ENCODE results near the gene NFIB.

Gene NFIB

GRCh38 chr9:14313951-14314423 lies at the start of gene NFIB:
Gene NFIB, minus strand, starts transcription at chr9:14314141. Its CDS starts 630 bp downstream, at chr9:14313511.
- no peak for DNase-seq

GRCh38 chr9:14362175-14362574 lies 48.2 kb upstream of the NFIB start:
- DNase-seq, result no peak

DNA sequence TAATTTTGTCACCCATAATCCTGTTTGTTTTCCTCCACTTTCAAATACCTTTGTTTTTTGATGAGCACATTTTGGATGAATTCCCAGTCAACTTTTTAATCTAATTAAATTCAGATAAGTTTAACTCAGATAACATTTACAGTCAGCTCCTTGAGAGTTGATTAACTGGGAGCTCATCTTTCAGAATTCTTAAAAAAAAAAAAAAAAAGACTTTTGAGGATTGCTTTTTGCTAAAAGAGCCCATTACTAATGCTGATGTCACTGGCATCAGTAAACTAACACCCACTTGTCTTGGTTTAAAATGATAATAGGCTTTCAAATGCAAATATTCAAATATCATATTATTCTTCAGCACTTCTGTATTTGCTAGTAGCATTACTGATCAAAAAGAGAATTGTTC lies 47.1 kb upstream of the NFIB start:
- DNase-seq, result no peak

DNA sequence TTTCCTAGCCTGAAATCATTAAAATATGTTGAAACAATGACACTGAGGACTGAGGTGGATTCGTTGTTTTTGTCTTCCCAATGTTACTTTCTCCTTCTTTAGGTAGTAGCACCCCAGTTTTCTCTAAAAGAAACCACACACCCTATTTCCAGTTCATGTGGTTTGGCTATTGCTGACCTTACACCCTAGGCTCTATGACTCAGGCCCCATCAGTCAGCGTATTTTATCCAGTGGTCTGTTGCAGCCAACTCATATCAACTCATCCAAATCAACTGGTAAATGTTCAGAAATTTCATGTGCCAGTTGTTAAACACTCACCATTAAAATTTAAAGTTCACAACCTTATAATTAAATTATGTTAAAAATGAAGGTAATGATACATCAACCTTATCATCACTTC lies 44.6 kb upstream of the NFIB start:
- DNase-seq, result no peak

DNA sequence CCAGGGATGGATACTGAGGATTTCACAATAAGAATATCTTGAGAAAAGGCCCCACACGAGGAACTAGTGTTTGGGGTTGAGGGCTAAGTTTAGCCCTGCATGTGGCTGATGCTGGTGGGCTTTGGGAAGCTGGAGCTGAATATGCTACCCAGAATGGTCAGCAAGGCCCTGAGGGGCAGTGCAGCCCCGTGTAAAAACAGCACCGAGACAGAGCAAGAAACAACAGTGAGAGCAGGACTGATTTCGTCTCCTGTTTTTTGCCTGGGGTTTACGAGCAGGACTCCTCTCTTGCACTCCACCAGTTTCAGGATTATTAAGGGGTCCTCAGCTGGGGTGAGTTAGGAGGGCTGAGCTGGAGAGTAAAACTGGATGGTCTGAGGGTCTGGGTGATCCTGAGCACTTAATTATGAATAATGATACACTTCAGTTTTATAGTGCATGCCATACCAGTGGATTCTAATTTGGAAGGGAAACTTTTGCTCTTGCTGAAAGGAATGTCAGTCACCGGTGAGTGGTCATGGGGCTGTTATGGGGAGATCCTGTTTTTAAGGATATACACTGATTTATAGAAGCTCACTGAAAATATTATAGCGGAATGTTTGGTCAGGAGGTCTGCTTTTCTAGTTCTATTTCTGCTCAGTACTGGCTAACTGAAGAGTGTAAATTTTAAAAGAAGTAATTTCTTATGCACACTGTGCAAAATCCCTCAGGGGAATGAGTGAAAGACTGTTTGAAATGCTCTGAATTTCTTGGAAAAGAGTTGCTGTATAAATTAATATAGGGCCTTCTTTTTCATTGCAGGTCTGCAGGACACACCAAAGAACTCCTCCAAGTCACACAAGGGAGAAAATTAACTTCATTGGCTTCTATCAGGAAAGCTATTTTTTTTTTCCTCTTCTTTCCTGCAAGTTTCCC lies 42.7 kb upstream of the NFIB start:
- DNase-seq, result no peak

- no peak for DNase-seq
Observed at GRCh38 chr9:14354201-14354600, 40.3 kb upstream of the NFIB start.

GRCh38 chr9:14353222-14354056 lies 39.5 kb upstream of the NFIB start:
- peak; percentile 58 for DNase-seq

GRCh38 chr9:14352503-14352902 lies 38.6 kb upstream of the NFIB start:
- DNase-seq, result no peak

GRCh38 chr9:14351221-14351836 lies 37.4 kb upstream of the NFIB start:
- no peak for DNase-seq

GRCh38 chr9:14350754-14351153 lies 36.8 kb upstream of the NFIB start:
- no peak for DNase-seq

DNA sequence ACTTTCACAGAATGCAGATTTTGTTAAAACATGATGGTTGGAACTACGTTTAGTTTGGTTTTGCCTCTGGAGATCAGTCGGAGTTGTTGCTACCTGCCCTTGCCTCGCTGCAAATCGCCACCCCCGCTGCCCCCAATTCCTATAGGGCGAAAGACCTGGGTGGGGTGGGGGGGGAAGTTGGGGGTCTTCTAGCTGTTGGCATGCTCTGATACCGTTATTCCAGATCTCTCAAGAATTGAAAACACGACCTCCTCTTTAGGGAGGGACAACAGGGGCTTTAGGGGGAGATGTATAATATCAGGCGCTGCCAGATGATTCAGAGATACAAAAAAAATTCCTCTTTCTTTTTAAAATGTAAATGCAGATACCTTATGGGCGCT lies 36.4 kb upstream of the NFIB start:
- DNase-seq, result no peak

- no peak for DNase-seq
Observed at GRCh38 chr9:14349447-14350348, 35.8 kb upstream of the NFIB start.

- DNase-seq, result no peak
Observed at GRCh38 chr9:14349146-14349446, 35.2 kb upstream of the NFIB start.

- no peak for DNase-seq
Observed at GRCh38 chr9:14348373-14349145, 34.6 kb upstream of the NFIB start.

GRCh38 chr9:14348123-14348372 lies 34.1 kb upstream of the NFIB start:
- DNase-seq, result no peak

GRCh38 chr9:14347406-14348122 lies 33.6 kb upstream of the NFIB start:
- DNase-seq, result no peak

DNA sequence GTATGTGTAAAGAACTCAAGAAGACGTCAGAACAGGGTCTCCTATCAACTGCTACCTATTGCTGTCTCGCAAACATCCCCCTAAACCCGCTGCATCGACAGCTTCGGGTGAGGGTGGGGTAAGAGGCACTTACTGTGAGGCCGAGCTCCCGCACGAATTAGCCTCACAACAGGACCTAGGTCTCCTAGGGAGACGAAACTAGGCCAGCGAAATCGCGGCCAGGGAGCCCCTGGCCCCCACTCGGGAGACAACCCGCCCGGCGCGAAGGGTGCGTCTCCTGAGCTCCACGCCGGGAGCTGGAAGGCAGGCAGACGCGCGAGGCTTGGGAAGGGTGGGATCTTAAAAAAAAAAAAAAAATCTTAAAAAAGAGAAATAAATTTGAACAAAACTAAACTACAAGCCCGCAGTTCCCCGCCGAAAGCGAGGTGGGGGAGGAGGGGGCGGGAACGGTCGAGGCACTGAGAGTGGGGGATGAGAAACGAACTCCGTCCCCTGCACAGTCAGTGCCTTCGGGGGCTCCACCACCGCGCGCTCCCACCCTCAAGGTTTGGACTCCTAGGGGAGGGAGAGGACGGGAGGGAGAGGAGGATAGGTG lies 33.0 kb upstream of the NFIB start:
- DNase-seq, result no peak

DNA sequence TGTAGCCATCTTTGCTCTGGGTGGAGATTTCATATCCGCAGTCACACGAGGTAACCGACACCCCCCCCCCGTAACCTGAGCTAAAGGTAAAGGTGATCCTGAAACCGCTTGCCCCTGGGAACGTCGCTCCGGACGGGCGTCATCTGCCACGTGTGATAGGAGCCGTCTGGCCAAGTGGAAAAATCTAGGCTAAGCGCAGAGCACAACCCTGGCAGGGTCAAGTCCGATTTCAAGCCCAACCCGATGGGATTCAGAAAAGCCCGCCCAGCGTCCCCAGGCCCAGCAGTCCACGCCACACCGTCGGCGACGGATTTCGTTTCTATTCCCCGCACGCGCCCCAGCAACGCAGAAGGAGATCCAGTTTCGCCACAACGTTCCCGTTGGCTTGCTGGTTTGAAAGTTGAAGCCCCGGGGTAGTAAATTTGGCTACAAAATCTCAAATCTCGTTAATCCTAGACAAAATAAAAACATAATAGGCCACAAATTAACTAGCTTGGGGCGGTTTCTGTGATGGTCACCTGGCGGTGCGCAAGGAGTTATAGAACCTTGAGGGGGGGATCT lies 32.4 kb upstream of the NFIB start:
- DNase-seq, result no peak

DNA sequence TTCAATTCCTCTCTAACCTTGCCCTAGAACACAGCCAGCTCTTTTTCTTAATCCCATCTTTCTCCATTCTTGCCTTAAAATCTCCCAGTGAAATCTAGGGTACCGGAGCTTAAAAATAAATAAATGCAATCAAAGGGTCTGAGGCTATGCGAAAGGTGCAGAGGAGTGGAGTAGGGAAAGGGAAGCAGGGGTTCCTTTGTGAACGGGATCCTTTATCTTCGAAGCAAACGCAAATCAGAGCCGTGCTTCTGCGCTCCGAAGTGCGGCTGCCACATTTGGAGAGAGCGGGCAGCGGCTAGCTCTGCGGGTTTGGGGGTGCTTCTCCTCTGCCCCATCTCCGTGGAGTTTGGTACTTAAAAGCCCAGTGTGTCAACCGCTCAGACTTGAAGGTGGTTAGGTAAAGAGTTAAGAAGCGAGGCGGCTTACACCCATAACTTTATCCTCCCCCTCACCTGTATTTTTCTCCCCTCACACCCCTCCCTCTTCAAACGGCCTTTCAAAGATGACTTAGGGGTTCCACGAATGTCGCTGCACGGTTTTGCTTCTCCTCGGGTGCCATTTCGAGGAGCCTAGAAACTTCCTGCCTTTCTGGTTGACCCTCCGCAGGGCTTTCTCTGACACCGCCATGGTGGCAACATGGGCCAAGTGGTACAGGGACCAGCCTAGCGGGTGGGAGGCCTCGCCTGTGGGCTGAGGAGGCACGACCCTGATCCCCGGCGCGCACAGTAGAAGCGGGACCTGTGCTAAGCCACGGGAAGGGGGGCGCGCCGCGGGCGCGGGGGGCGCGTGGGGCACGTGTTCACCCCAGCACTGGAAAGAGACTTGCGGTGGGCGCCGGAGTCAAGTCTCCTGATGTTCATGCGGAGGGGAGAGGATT lies 31.7 kb upstream of the NFIB start:
- no peak for DNase-seq

DNA sequence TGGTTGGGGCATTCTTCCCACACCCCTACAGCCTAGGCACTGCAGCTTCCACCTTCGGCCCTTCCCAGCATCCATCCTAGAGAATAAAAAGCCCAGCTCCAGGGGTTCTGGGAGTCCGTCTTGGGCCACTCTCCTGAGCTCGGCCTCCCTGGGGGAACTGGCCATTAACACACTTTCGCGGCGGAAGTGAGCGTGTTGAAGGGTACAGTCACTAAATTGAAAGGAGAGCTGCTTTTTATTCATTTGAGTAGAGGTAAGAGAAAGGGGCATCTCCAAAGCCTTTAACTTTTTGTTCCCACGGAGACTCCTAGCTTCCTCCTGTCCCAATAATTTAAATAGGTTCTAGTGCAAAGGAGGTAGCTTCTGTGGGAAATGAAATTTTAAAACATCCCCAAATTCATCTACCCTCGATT lies 31.0 kb upstream of the NFIB start:
- DNase-seq, result no peak
